ENCODE results near the gene FAM187B. TPM values are rescaled to one million over a fixed set of nuclear protein-coding genes. Genes with fewer than 3 reads are reported as not detected.

The FAM187B gene
- total RNA-seq, 1 donor from 2014 or later, result not detected

- H3K4me3 ChIP-seq, result no peak overlapping the region
- TF ChIP-seq POLR2A (IDR thresholded peaks at IDR 0.05) (no peak), CTCF (IDR thresholded peaks at IDR 0.05) (no peak), POLR2AphosphoS5 (IDR thresholded peaks at IDR 0.05; ENCODE audit: insufficient read depth in 1 of 2, low read depth in 1 of 2) (no peak)
- H3K27me3 ChIP-seq, result no peaks in the 10 kb centered on the region
- no peak overlapping the region for H3K27ac ChIP-seq
- H3K9me3 ChIP-seq, result no peaks in the 10 kb centered on the region
- H3K4me1 ChIP-seq, result peaks cover 13% of the 10 kb centered on the region
- intact Hi-C loops (cut with DNase I), result no loop called here
- no peaks in the 10 kb centered on the region for H3K36me3 ChIP-seq
- no peak for DNase-seq (ENCODE audit: extremely low spot score in 2 of 2)
These were observed 9.5 kb downstream of the FAM187B start for GRCh38 chr19:35219008-35219407.

- Histone ChIP-seq H3K4me3 (no peak overlapping the region), H3K4me1 (peaks cover 26% of the 10 kb centered on the region), H3K27me3 (no peaks in the 10 kb centered on the region), H3K27ac (no peak overlapping the region), H3K36me3 (no peaks in the 10 kb centered on the region), H3K9me3 (no peaks in the 10 kb centered on the region)
- intact Hi-C loops (cut with DNase I), result no loop called here
- TF ChIP-seq POLR2AphosphoS5 (IDR thresholded peaks at IDR 0.05; ENCODE audit: insufficient read depth in 1 of 2, low read depth in 1 of 2) (no peak), CTCF (IDR thresholded peaks at IDR 0.05) (no peak), POLR2A (IDR thresholded peaks at IDR 0.05) (no peak)
- DNase-seq (ENCODE audit: extremely low spot score in 2 of 2), result no peak
These were observed 10.9 kb downstream of the FAM187B start for GRCh38 chr19:35217649-35217990.

GRCh38 chr19:35216833-35217648, 11.5 kb downstream of the FAM187B start:
- Histone ChIP-seq H3K27me3 (no peaks in the 10 kb centered on the region), H3K4me3 (no peak overlapping the region), H3K9me3 (no peaks in the 10 kb centered on the region), H3K36me3 (no peaks in the 10 kb centered on the region), H3K4me1 (peaks cover 27% of the 10 kb centered on the region), H3K27ac (no peak overlapping the region)
- intact Hi-C loops (cut with DNase I), result no loop called here
- TF ChIP-seq POLR2A (IDR thresholded peaks at IDR 0.05) (no peak), POLR2AphosphoS5 (IDR thresholded peaks at IDR 0.05; ENCODE audit: insufficient read depth in 1 of 2, low read depth in 1 of 2) (no peak), CTCF (IDR thresholded peaks at IDR 0.05) (no peak)
- no peak for DNase-seq (ENCODE audit: extremely low spot score in 2 of 2)

GRCh38 chr19:35216016-35216832, 12.3 kb downstream of the FAM187B start:
- Histone ChIP-seq H3K27ac (no peak overlapping the region), H3K4me1 (peaks cover 27% of the 10 kb centered on the region), H3K4me3 (no peak overlapping the region), H3K27me3 (no peaks in the 10 kb centered on the region), H3K9me3 (no peaks in the 10 kb centered on the region), H3K36me3 (no peaks in the 10 kb centered on the region)
- intact Hi-C loops (cut with DNase I), result no loop called here
- no peak for DNase-seq (ENCODE audit: extremely low spot score in 2 of 2)
- TF ChIP-seq CTCF (IDR thresholded peaks at IDR 0.05) (no peak), POLR2A (IDR thresholded peaks at IDR 0.05) (no peak)
